NCI-H2029 (cell line): ENCODE data around the gene RUBCN.
"Not testable (repeated sequence)": the region's sequence is repeated elsewhere in the genome, so short reads cannot be mapped to it uniquely, and the experiment has no call there.

ENCODE experiments used
- DNase-seq: peaks from one replicate; lab custom pipeline; 2025; lab: John Stamatoyannopoulos, UW

Gene RUBCN

GRCh38 chr3:197734667-197735318 is 1.9 kb downstream of the RUBCN start:
- DNase-seq = no peak

- no peak for DNase-seq
Observed at GRCh38 chr3:197733042-197733441, 3.7 kb downstream of the RUBCN start.

- not testable (repeated sequence) for DNase-seq
Observed at GRCh38 chr3:197731483-197731882, 5.2 kb downstream of the RUBCN start.

- not testable (repeated sequence) for DNase-seq
Observed at GRCh38 chr3:197730770-197731169, 5.9 kb downstream of the RUBCN start.

GRCh38 chr3:197730200-197730599 is 6.5 kb downstream of the RUBCN start:
- DNase-seq = no peak

- no peak for DNase-seq
Observed at GRCh38 chr3:197728487-197728886, 8.2 kb downstream of the RUBCN start.

GRCh38 chr3:197727878-197728277 is 8.8 kb downstream of the RUBCN start:
- not testable (repeated sequence) for DNase-seq

- DNase-seq = no peak
Observed at GRCh38 chr3:197722734-197723133, 14.0 kb downstream of the RUBCN start.

GRCh38 chr3:197720694-197721093 is 16.0 kb downstream of the RUBCN start:
- no peak for DNase-seq

GRCh38 chr3:197718891-197719290 is 17.8 kb downstream of the RUBCN start:
- no peak for DNase-seq

GRCh38 chr3:197714251-197714650 is 22.5 kb downstream of the RUBCN start:
- no peak for DNase-seq

GRCh38 chr3:197713477-197713822 is 23.3 kb downstream of the RUBCN start:
- no peak for DNase-seq

- no peak for DNase-seq
Observed at GRCh38 chr3:197711973-197712707, 24.6 kb downstream of the RUBCN start.

- DNase-seq = not testable (repeated sequence)
Observed at GRCh38 chr3:197710965-197711364, 25.7 kb downstream of the RUBCN start.

GRCh38 chr3:197709135-197709534 is 27.6 kb downstream of the RUBCN start:
- no peak for DNase-seq

- no peak for DNase-seq
Observed at GRCh38 chr3:197706658-197707057, 30.0 kb downstream of the RUBCN start.

GRCh38 chr3:197701841-197702240 is 34.9 kb downstream of the RUBCN start:
- no peak for DNase-seq

GRCh38 chr3:197700095-197700494 is 36.6 kb downstream of the RUBCN start:
- no peak for DNase-seq

- no peak for DNase-seq
Observed at GRCh38 chr3:197697355-197697754, 39.3 kb downstream of the RUBCN start.

- DNase-seq = no peak
Observed at GRCh38 chr3:197694251-197694650, 42.5 kb downstream of the RUBCN start.

GRCh38 chr3:197692641-197693040 is 44.1 kb downstream of the RUBCN start:
- no peak for DNase-seq

- no peak for DNase-seq
Observed at GRCh38 chr3:197690754-197691153, 46.0 kb downstream of the RUBCN start.

- DNase-seq = no peak
Observed at GRCh38 chr3:197687570-197687969, 49.1 kb downstream of the RUBCN start.

- no peak for DNase-seq
Observed at GRCh38 chr3:197686899-197687298, 49.8 kb downstream of the RUBCN start.
